ENCODE results near the gene GCDH. TPM values are rescaled to one million over a fixed set of nuclear protein-coding genes. Genes with fewer than 3 reads are reported as not detected.

GCDH gene
- total and polyA plus RNA-seq, 2 donors, result 13.8 to 54.5 TPM

GRCh38 chr19:12935071-12935470 lies 44.1 kb downstream of the GCDH start:
- no peak for DNase-seq (ENCODE audit: extremely low spot score)
- WGBS, result 89% methylated on average over 10 of the region's 10 CpGs
- peaks cover 2% of the 10 kb centered on the region for H3K4me1 ChIP-seq (ENCODE audit: insufficient read depth)
- no peaks in the 10 kb centered on the region for H3K36me3 ChIP-seq (ENCODE audit: insufficient read depth)
- H3K4me3 ChIP-seq (ENCODE audit: low read depth, low read length), result no peak overlapping the region
- H3K27ac ChIP-seq (ENCODE audit: low read depth), result no peak overlapping the region

- H3K4me1 ChIP-seq (ENCODE audit: insufficient read depth), result peaks cover 3% of the 10 kb centered on the region
- no peak for DNase-seq (ENCODE audit: extremely low spot score)
- WGBS, result 73% methylated on average over 7 of the region's 7 CpGs
- H3K36me3 ChIP-seq (ENCODE audit: insufficient read depth), result no peaks in the 10 kb centered on the region
- no peak overlapping the region for H3K4me3 ChIP-seq (ENCODE audit: low read depth, low read length)
- no peak overlapping the region for H3K27ac ChIP-seq (ENCODE audit: low read depth)
Observed at GRCh38 chr19:12936582-12936981, 45.6 kb downstream of the GCDH start.

GRCh38 chr19:12937093-12937926 lies 46.4 kb downstream of the GCDH start:
- H3K36me3 ChIP-seq (ENCODE audit: insufficient read depth), result peaks cover 2% of the 10 kb centered on the region
- no peak overlapping the region for H3K4me3 ChIP-seq (ENCODE audit: low read depth, low read length)
- H3K4me1 ChIP-seq (ENCODE audit: insufficient read depth), result peaks cover 3% of the 10 kb centered on the region
- no peak overlapping the region for H3K27ac ChIP-seq (ENCODE audit: low read depth)
- WGBS, result 20% methylated on average over 23 of the region's 23 CpGs
- no peak for DNase-seq (ENCODE audit: extremely low spot score)

GRCh38 chr19:12937927-12938778 lies 47.2 kb downstream of the GCDH start, which contains the start of gene CALR:
CALR (plus strand) TSS chr19:12938609; CDS start chr19:12938680, 71 bp downstream.
- peak within 1 kb of the TSS; percentile 85 for H3K27ac ChIP-seq (ENCODE audit: low read depth)
- H3K36me3 ChIP-seq (ENCODE audit: insufficient read depth), result peaks cover 2% of the 10 kb centered on the region
- peaks cover 3% of the 10 kb centered on the region for H3K4me1 ChIP-seq (ENCODE audit: insufficient read depth)
- WGBS, result under 1% methylated on average over 63 of the region's 63 CpGs
- peak; percentile 99 for DNase-seq (ENCODE audit: extremely low spot score)
- H3K4me3 ChIP-seq (ENCODE audit: low read depth, low read length), result peak within 1 kb of the TSS; percentile 80

GRCh38 chr19:12938779-12939601 lies 48.0 kb downstream of the GCDH start:
- WGBS, result under 1% methylated on average over 54 of the region's 54 CpGs
- no peak for DNase-seq (ENCODE audit: extremely low spot score)
- H3K36me3 ChIP-seq (ENCODE audit: insufficient read depth), result peaks cover 2% of the 10 kb centered on the region

GRCh38 chr19:12939975-12940423 lies 49.0 kb downstream of the GCDH start:
- no peak for DNase-seq (ENCODE audit: extremely low spot score)
- Histone ChIP-seq H3K4me1 (ENCODE audit: insufficient read depth) (peaks cover 3% of the 10 kb centered on the region), H3K27ac (ENCODE audit: low read depth) (no peak overlapping the region), H3K4me3 (ENCODE audit: low read depth, low read length) (no peak overlapping the region), H3K36me3 (ENCODE audit: insufficient read depth) (peaks cover 2% of the 10 kb centered on the region)
- WGBS, result 65% methylated on average over 10 of the region's 10 CpGs

More at GRCh38 chr19:12938779-12939601, 48.0 kb downstream of the GCDH start:
- Histone ChIP-seq H3K27ac (ENCODE audit: low read depth) (peak overlapping the region; percentile 85), H3K4me3 (ENCODE audit: low read depth, low read length) (peak overlapping the region; percentile 80), H3K4me1 (ENCODE audit: insufficient read depth) (peaks cover 3% of the 10 kb centered on the region)

GRCh38 chr19:12940897-12941296 lies 49.9 kb downstream of the GCDH start:
- 81% methylated on average over 2 of the region's 2 CpGs for WGBS
- peaks cover 2% of the 10 kb centered on the region for H3K36me3 ChIP-seq (ENCODE audit: insufficient read depth)
- no peak overlapping the region for H3K27ac ChIP-seq (ENCODE audit: low read depth)
- no peak for DNase-seq (ENCODE audit: extremely low spot score)
- no peak overlapping the region for H3K4me3 ChIP-seq (ENCODE audit: low read depth, low read length)
- H3K4me1 ChIP-seq (ENCODE audit: insufficient read depth), result peaks cover 3% of the 10 kb centered on the region

- H3K27ac ChIP-seq (ENCODE audit: low read depth), result no peak overlapping the region
- peaks cover 2% of the 10 kb centered on the region for H3K36me3 ChIP-seq (ENCODE audit: insufficient read depth)
- no peak for DNase-seq (ENCODE audit: extremely low spot score)
- 83% methylated on average over 18 of the region's 18 CpGs for WGBS
- H3K4me1 ChIP-seq (ENCODE audit: insufficient read depth), result peaks cover 7% of the 10 kb centered on the region
- H3K4me3 ChIP-seq (ENCODE audit: low read depth, low read length), result no peak overlapping the region
Observed at GRCh38 chr19:12943437-12944044, 52.6 kb downstream of the GCDH start.

GRCh38 chr19:12944104-12944674 lies 53.2 kb downstream of the GCDH start:
- H3K4me3 ChIP-seq (ENCODE audit: low read depth, low read length), result no peak overlapping the region
- no peak overlapping the region for H3K27ac ChIP-seq (ENCODE audit: low read depth)
- DNase-seq (ENCODE audit: extremely low spot score), result no peak
- peaks cover 7% of the 10 kb centered on the region for H3K4me1 ChIP-seq (ENCODE audit: insufficient read depth)
- WGBS, result 64% methylated on average over 2 of the region's 2 CpGs
- peaks cover 2% of the 10 kb centered on the region for H3K36me3 ChIP-seq (ENCODE audit: insufficient read depth)

GRCh38 chr19:12945479-12946091 lies 54.6 kb downstream of the GCDH start, which contains the start of gene RAD23A:
RAD23A (plus strand) TSS chr19:12945862; CDS start chr19:12945949, 87 bp downstream.
- Histone ChIP-seq H3K4me1 (ENCODE audit: insufficient read depth) (peaks cover 4% of the 10 kb centered on the region), H3K27ac (ENCODE audit: low read depth) (peak within 1 kb of the TSS; percentile 75), H3K4me3 (ENCODE audit: low read depth, low read length) (peak within 1 kb of the TSS; percentile 93), H3K36me3 (ENCODE audit: insufficient read depth) (peaks cover 4% of the 10 kb centered on the region)
- WGBS, result under 1% methylated on average over 62 of the region's 62 CpGs
- peak; percentile 93 for DNase-seq (ENCODE audit: extremely low spot score)

GRCh38 chr19:12946092-12946721 lies 55.2 kb downstream of the GCDH start:
- H3K4me3 ChIP-seq (ENCODE audit: low read depth, low read length), result peak overlapping the region; percentile 93
- no peak for DNase-seq (ENCODE audit: extremely low spot score)
- H3K27ac ChIP-seq (ENCODE audit: low read depth), result peak overlapping the region; percentile 75
- H3K36me3 ChIP-seq (ENCODE audit: insufficient read depth), result peaks cover 4% of the 10 kb centered on the region
- WGBS, result under 1% methylated on average over 40 of the region's 40 CpGs
- H3K4me1 ChIP-seq (ENCODE audit: insufficient read depth), result peaks cover 4% of the 10 kb centered on the region
